GM12878 (cell line): ENCODE measurements around the gene OR11A1.

Experiments
- CEBPB ChIP-seq, 2 experiments: fragments of 150-350 bp in 1 of 2; IDR thresholded peaks; 2 replicates each; pipeline ENCODE4 v1.6.1; 2012 to 2014; ENCODE audit warnings: low read depth in 2 of 2, low read length in 2 of 2, borderline replicate concordance in 1 of 2, inconsistent platforms in 1 of 2
- CHD2 ChIP-seq: IDR thresholded peaks from 2 replicates; pipeline ENCODE4 v1.6.1; 2011; ENCODE audit warnings: low read depth, low read length, improper control_type of control experiment, borderline replicate concordance
- CTCF ChIP-seq, 3 experiments: IDR thresholded peaks in 2 of 3; conservative IDR thresholded peaks in 1 of 3; 2 replicates each; pipeline ENCODE4 v1.5.1; 2011; ENCODE audit warnings: low read depth in 3 of 3, low read length in 3 of 3, mild to moderate bottlenecking in 3 of 3, control low read depth in 2 of 3, moderate library complexity in 2 of 3, inconsistent platforms in 1 of 3, mixed read lengths in 1 of 3; ENCODE audit not compliant: control insufficient read depth in 2 of 3, insufficient read depth in 1 of 3; ENCODE audit errors: extremely low read depth in 1 of 3
- EGR1 ChIP-seq, 2 experiments: IDR thresholded peaks; 1 replicate in 1 of 2; 2 replicates in 1 of 2; pipeline ENCODE4 v1.6.1; 2011 to 2012; ENCODE audit warnings: low read depth in 2 of 2, low read length in 2 of 2, borderline replicate concordance in 1 of 2, mild to moderate bottlenecking in 1 of 2, moderate library complexity in 1 of 2
- EP300 ChIP-seq, 2 experiments: fragments of 150-350 bp in 1 of 2; IDR thresholded peaks; 2 replicates each; pipeline ENCODE4 v1.6.1; 2011 to 2012; ENCODE audit warnings: low read depth in 2 of 2, low read length in 2 of 2, borderline replicate concordance in 1 of 2, improper control_type of control experiment in 1 of 2, inconsistent platforms in 1 of 2; ENCODE audit not compliant: control insufficient read depth in 1 of 2
- EZH2 ChIP-seq: IDR thresholded peaks from 2 replicates; pipeline ENCODE4 v1.6.1; 2012; ENCODE audit warnings: low read depth, mild to moderate bottlenecking, control low read depth, inconsistent platforms, low read length, borderline replicate concordance; ENCODE audit not compliant: control insufficient read depth
- GABPA ChIP-seq: IDR thresholded peaks from 2 replicates; pipeline ENCODE4 v1.6.1; 2014; ENCODE audit warnings: antibody characterized with exemption, low read depth, mild to moderate bottlenecking, inconsistent platforms
- MEF2A ChIP-seq: IDR thresholded peaks from 2 replicates; pipeline ENCODE4 v1.6.1; 2011; ENCODE audit warnings: low read depth, mild to moderate bottlenecking, low read length, moderate library complexity; ENCODE audit not compliant: insufficient read depth
- POLR2A ChIP-seq: IDR thresholded peaks from 2 replicates; pipeline ENCODE4 v1.6.1; 2011; ENCODE audit warnings: low read depth, mild to moderate bottlenecking, low read length
- POLR2AphosphoS2 ChIP-seq: IDR thresholded peaks from 2 replicates; pipeline ENCODE4 v1.6.1; 2011; ENCODE audit warnings: low read depth, mild to moderate bottlenecking, low read length, improper control_type of control experiment, moderate library complexity
- POLR2AphosphoS5 ChIP-seq: IDR thresholded peaks from 2 replicates; pipeline ENCODE4 v1.6.1; 2011; ENCODE audit warnings: mild to moderate bottlenecking, low read length, inconsistent platforms
- TAF1 ChIP-seq: IDR thresholded peaks from 2 replicates; pipeline ENCODE4 v1.6.1; 2011; ENCODE audit warnings: mild to moderate bottlenecking, low read depth, low read length, borderline replicate concordance
- ZBED1 ChIP-seq: IDR thresholded peaks from 2 replicates; pipeline ENCODE4 v1.6.1; 2016; ENCODE audit warnings: borderline replicate concordance
- TF ChIP-seq, protein P1 (sequence below): fragments of 450-650 bp; formaldehyde crosslinking; IDR thresholded peaks from 2 replicates; pipeline ENCODE4 v1.4.0; 2020; ENCODE audit warnings: mild to moderate bottlenecking, moderate library complexity

DNA sequence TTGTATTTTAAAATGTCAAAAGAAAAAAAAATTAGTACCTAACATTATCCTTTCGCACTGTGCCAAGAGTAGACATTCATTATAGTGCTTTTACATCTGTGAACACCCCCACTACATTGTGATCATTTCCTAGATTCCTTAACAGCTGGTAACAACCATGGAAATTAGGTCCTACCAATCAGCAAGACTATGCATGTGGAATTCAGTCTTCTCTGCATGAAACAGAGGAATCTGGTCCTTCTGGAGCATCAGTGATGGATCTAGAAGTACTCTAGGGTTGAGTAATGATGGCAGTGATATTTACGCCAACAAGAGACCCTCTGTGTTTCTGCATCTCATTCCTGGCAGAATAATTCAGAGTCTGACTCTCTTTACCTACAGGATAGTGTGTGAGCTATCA lies 32.7 kb downstream of the OR11A1 start:
- TF ChIP-seq MEF2A (no peak), TAF1 (no peak), CHD2 (no peak), POLR2A (no peak), CTCF (IDR thresholded peaks at IDR 0.05 in 2 of 3, conservative IDR thresholded peaks at IDR 0.05 in 1 of 3; ENCODE audit: control insufficient read depth in 2 of 3, extremely low read depth in 1 of 3, insufficient read depth in 1 of 3, low read depth in 3 of 3, low read length in 3 of 3) (no peak), CEBPB (IDR thresholded peaks at IDR 0.05; ENCODE audit: borderline replicate concordance in 1 of 2, low read depth in 2 of 2, low read length in 2 of 2) (no peak), EP300 (IDR thresholded peaks at IDR 0.05; ENCODE audit: borderline replicate concordance in 1 of 2, control insufficient read depth in 1 of 2, low read depth in 2 of 2, low read length in 2 of 2) (no peak), POLR2AphosphoS5 (no peak), EGR1 (IDR thresholded peaks at IDR 0.05; ENCODE audit: borderline replicate concordance in 1 of 2, low read depth in 2 of 2, low read length in 2 of 2) (no peak), EZH2 (no peak), POLR2AphosphoS2 (no peak), GABPA (no peak), ZBED1 (no peak)
- TF ChIP-seq, protein P1, sequence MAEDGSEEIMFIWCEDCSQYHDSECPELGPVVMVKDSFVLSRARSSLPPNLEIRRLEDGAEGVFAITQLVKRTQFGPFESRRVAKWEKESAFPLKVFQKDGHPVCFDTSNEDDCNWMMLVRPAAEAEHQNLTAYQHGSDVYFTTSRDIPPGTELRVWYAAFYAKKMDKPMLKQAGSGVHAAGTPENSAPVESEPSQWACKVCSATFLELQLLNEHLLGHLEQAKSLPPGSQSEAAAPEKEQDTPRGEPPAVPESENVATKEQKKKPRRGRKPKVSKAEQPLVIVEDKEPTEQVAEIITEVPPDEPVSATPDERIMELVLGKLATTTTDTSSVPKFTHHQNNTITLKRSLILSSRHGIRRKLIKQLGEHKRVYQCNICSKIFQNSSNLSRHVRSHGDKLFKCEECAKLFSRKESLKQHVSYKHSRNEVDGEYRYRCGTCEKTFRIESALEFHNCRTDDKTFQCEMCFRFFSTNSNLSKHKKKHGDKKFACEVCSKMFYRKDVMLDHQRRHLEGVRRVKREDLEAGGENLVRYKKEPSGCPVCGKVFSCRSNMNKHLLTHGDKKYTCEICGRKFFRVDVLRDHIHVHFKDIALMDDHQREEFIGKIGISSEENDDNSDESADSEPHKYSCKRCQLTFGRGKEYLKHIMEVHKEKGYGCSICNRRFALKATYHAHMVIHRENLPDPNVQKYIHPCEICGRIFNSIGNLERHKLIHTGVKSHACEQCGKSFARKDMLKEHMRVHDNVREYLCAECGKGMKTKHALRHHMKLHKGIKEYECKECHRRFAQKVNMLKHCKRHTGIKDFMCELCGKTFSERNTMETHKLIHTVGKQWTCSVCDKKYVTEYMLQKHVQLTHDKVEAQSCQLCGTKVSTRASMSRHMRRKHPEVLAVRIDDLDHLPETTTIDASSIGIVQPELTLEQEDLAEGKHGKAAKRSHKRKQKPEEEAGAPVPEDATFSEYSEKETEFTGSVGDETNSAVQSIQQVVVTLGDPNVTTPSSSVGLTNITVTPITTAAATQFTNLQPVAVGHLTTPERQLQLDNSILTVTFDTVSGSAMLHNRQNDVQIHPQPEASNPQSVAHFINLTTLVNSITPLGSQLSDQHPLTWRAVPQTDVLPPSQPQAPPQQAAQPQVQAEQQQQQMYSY (CRISPR knock-in tag), result no peak
